ENCODE data around the gene ZDHHC19.
"Not testable (repeated sequence)": the region's sequence is repeated elsewhere in the genome, so short reads cannot be mapped to it uniquely, and the experiment has no call there.

Gene ZDHHC19, protein sequence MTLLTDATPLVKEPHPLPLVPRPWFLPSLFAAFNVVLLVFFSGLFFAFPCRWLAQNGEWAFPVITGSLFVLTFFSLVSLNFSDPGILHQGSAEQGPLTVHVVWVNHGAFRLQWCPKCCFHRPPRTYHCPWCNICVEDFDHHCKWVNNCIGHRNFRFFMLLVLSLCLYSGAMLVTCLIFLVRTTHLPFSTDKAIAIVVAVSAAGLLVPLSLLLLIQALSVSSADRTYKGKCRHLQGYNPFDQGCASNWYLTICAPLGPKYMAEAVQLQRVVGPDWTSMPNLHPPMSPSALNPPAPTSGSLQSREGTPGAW

DNA sequence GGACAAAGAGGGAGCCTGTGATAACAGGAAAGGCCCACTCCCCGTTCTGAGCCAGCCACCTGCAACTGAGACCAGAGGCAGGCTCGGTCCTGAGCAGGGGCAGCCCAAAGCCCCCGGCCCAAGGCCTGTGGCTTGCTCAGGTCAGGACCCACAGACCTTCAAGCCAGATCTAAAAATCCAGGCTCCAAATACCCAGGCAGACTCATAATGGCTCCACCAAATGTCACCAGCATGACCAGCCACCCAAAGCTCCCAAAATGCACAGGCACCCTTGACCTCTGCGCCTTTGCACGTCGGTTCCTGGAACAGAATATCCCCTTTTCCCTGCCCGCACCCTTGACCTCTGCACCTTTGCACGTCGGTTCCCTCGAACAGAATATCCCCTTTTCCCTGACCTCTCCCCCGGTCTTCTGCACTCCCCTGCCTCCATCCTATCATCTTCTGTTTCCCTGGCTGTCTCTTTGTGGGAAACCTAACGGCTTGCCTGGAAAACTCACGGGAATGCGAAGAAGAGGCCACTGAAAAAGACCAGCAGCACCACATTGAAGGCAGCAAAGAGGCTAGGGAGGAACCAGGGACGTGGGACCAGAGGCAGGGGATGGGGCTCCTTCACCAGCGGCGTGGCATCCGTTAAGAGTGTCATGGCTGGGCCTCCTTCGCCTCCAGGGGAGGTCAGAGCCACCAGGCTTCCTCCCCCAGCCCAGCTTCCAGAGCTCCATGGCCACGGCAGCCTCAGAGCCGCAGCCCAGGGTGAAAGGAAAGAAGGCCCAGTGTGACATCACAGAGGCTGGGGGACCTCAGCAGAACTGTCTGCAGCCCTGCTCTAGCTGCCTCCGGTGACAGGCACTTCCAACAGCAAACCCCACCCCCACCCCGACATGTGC is at the start of gene ZDHHC19:
ZDHHC19 (minus strand) TSS at position 728 of the 884 bp plus-strand sequence; CDS start at position 643, 85 bp downstream.
- no peak for DNase-seq (ENCODE audit: low read depth)

DNA sequence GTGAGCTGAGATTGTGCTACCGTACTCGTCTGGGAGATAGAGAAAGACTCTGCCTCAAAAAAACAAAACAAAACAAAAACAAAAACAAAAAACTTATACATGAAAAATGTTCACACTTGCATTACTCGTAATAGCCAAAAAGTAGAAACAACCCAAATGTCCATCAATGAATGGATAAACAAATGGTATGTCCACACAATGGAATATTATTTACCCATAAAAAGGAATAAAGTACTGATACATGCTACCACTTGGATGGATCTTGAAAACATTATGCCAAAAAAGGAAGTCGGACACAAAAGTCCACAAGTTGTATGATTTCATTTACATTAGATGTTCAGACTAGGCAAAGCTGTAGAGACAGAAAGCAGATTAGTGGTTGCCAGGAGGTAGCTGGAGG is 49.6 kb upstream of the ZDHHC19 start:
- no peak for DNase-seq (ENCODE audit: low read depth)

DNA sequence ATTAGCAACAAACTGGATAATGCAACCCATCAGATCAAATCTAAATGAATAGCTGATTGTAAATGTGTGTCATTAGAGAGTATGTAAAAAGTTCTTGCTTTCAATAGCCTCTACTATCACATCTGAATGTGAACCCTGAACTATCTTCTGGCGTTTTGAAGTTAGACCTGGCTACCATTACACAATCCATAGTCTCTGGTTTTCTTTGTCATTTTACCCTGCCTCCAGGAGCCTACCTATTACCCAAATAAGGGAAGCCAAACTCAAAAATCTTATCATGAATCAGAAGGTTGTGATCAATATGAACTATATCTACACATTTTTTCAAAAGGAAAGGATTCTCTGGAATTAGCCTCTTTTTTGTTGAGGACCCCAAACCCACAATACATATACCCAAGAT is 44.6 kb upstream of the ZDHHC19 start:
- no peak for DNase-seq (ENCODE audit: low read depth)

DNA sequence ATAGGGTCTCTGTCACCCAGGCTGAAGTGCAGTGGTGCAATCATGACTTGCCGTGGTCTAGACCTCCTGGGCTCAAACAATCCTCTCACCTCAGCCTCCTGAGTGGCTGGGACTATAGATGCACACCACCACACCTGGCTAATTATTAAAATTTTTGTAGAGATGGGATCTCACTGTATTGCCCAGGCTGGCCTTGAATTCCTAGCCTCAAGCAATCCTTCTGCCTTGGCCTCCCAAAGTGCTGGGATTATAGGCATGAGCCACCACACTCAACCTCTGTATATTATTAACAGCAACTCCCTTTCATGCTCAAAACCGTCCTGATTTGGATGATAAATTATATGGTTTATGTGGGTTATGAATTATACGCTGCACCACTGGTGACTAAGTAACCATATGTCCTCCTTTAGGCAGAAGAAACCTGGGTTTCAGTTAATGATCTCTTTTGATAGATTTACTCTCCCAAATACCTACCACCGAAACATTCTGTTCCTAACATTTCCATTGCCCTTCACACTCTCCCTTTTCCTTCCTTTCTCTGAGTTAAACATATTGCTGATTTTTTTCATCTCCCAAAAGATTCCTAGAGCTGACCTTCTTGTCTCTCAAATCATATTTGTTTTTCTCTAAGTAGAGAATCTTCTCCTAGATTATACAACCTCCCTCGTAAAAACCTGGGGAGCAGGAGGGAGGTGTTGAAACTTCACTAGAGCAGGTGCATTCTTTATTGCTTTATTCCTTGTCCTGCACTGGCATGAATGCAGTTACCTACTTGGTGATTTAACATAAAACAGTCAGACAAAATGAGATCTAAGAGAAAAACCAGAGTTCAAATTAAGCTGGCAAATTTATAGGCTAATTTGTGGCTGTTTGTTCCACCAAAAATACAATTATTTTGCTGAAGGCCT is 43.4 kb upstream of the ZDHHC19 start:
- DNase-seq (ENCODE audit: low read depth): no peak

DNA sequence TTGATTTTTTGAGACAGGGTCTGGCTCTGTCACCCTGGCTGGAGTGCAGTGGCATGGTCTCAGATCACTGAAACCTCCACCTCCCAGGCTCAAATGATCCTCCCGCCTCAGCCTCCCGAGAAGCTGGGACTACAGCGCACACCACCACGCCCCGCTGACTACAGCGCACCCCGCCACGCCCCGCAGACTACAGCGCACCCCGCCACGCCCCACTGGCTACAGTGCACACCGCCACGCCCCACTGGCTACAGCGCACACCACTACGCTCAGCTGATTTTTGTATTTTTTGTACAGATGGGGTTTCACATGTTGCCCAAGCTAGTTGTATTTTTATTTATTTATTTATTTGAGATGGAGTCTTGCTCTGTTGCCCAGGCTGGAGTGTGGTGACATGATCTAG is 40.7 kb upstream of the ZDHHC19 start:
- DNase-seq (ENCODE audit: low read depth): no peak

DNA sequence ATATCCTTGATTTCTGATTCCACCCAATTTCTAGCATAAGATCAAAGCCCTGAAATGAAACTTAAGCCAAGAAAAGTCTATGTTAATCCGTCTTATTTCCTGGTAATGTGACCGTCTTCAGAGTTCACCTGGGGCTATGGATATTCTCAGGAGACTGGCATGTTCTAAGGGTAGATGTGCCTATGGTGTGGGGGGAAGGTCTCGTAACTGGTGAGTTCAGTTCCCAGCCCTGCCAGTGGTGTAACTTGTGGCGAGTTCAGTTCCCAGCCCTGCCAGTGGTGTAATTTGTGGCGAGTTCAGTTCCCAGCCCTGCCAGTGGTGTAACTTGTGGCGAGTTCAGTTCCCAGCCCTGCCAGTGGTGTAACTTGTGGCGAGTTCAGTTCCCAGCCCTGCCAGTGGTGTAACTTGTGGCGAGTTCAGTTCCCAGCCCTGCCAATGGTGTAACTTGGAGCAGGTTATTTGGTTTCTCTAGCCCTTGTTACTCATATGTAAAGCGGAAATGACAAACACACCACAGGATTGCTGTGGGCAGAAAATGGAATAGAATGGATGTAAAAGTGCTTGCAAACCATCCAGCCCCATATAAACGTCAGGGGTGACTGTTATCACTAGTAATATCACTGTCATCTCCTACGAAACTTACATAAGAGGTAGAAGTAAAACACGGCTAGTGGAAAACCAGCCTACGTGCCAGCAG is 35.6 kb upstream of the ZDHHC19 start:
- DNase-seq (ENCODE audit: low read depth): no peak

DNA sequence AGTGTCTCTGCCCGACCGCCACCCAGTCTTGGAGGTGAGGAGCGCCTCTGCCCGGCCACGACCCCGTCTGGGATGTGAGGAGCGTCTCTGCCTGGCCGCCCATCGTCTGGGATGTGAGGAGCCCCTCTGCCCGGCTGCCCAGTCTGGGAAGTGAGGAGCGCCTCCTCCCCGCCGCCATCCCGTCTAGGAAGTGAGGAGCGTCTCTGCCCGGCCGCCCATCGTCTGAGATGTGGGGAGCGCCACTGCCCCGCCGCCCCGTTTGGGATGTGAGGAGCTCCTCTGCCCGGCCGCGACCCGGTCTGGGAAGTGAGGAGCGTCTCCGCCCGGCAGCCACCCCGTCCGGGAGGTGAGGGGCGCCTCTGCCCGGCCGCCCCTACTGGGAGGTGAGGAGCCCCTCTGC is 33.0 kb upstream of the ZDHHC19 start:
- not testable (repeated sequence) for DNase-seq (ENCODE audit: low read depth)

DNA sequence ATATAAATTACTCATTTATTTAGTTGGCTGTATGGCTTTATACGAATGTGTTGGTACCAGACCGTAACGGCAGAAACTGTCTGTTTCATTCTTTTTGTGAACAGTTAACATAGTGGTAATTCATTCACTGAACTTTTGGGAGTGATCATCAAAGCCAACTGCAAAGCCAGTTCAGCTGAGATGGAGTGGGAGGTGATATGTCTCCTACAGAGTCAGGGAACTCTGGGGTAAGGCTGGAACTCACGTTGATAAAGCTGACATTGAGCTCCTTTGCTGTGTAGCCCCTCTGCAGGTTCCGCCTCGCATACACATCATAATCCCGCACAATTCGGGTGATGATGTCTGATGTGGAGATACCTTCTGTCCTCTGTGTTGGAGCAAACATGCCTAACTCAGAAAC is 30.5 kb upstream of the ZDHHC19 start:
- no peak for DNase-seq (ENCODE audit: low read depth)

DNA sequence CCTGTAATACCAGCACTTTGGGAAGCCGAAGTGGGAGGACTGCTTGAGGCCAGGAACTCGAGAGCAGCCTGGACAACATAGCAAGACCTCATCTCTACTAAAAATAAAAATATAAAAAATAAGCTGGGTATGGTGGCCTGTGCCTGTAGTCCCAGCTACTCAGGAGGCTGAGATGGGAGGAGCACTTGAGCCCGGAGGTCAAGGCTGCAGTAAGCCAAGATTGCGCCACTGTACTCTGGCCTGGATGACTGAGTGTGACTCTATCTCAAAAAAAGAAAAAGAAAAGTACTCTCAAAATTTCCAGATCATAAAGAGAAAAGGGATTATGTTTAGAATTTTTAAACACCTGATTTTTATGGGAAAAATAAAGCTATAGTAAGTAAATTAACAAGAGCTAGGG is 29.2 kb upstream of the ZDHHC19 start:
- DNase-seq (ENCODE audit: low read depth): no peak

DNA sequence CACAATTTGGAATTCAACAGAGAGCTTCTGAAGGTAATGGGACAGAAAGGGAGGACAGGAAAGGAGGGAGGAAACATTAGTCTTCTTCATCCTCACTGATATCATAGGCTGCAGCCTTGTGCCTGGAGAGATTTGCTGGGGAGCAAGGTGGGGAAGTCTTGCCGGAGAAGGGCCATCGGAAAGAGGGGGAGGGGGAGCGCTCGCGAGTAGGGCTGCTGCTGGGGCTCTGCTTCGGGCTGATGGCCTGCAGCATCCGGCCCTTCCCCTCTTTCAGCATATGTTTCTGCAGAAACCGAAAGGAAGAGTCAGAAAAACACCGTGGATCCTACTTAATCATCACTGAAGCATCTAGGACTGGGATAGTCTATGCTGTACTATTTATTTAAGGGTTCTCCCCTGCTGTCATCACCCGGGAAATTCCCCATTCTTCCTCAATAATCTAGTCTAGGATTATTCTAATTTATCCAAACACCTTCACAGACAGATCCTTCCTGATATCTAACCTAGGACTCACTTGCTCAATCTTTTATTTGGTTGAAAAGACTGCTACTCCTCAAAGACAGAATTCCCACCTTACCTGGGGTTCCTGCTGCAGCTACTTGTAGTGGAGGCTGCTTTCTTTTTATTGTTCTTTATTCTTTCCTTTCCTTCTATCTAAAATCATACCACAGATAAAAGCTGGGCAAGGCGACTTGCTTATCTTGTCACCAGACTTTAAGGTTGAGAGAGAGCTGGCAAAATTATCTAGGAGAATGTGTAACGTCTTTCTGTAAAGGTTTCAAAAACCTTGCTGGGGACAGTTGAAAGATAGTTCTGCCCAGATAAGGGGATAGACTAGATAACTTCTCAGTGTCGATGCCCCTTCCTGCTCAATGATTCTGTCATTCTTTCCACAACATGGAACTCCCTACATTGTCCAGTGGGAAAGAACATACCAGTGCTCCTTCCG is 27.7 kb upstream of the ZDHHC19 start:
- no peak for DNase-seq (ENCODE audit: low read depth)

DNA sequence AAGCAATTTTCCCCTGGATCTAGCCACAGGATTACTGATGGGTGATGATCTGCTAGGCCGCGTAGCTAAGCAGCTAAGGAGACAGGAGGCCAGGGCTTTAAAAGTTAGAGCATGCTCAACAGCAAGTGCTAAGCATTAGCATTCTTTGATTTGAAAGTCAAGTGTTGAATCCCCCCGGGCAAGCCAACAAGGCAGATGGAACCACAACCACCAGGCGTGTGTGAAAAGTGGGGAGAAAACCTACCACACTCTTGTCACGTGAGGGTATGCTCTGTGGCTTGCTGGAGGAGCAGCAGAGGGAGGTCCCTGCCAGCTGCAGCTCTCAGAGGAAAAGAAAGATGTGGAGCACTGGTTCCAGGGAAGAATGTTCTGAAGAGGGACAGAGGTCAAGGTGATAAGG is 26.0 kb upstream of the ZDHHC19 start:
- DNase-seq (ENCODE audit: low read depth): no peak

DNA sequence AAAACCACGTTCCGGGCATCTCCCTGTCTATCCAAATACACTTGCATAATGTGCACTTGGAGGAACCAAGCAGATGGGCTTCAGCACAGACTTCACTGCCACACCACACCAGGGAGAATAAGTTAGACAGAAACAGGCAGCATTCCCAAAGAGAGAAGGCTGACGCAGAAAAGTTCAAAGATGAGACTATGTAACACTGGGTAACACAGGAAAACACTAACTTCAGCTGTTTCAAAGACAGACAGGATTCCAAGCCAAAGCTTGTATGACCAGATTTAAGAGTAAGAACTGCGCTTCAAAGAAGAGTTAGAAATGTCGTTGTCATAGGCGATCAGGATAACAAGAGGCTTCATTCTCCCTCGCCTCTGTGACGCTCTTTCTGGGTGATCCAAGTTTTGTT is 25.0 kb upstream of the ZDHHC19 start:
- no peak for DNase-seq (ENCODE audit: low read depth)

DNA sequence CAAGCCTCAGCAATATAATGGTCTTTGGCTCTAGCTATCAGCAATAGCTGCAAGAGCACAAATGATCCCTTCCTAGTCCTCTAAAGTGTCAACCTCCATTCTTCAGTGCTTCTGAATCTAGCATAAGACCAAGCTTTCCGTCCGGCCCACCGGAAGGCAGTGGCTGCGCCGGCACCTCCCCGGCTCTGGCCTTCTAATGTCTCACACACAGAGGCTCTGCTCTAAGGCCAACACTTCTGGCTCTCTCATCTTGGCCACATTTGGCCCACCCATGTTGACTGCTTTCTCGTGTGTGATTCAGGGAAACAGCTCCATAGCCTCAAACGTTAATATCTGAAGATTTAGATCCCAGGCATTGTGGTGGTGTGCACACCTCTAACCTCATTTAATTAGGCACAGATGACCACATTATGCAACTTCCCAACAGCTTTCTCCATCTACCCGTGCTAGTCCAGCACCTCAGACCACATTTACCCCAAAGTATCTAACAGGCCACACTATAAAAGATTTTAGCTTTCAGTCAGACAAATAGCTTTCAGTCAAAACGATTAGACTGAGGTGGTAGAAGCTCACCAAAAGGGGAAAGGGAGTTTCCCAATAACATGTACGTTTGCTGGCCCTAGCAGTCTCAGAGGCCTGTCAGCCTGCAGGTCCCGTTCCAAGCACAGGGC is 24.4 kb upstream of the ZDHHC19 start:
- no peak for DNase-seq (ENCODE audit: low read depth)

DNA sequence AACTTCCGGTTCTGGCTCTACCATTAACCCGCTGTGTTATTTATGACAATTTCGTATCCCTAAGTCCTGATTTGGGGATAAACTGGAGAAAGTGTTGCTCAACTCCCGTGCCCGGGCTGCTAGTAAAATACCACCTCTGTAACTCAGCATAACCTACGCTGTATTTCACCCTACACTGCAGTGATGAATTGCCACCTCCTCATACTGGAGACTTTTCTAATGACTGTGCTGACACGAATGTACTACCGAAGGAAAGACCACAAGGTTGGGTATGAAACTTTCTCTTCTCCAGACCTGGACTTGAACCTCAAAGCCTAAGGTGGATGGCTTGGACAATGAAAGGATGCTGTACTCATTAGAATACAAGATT is 21.7 kb upstream of the ZDHHC19 start:
- DNase-seq (ENCODE audit: low read depth): no peak

DNA sequence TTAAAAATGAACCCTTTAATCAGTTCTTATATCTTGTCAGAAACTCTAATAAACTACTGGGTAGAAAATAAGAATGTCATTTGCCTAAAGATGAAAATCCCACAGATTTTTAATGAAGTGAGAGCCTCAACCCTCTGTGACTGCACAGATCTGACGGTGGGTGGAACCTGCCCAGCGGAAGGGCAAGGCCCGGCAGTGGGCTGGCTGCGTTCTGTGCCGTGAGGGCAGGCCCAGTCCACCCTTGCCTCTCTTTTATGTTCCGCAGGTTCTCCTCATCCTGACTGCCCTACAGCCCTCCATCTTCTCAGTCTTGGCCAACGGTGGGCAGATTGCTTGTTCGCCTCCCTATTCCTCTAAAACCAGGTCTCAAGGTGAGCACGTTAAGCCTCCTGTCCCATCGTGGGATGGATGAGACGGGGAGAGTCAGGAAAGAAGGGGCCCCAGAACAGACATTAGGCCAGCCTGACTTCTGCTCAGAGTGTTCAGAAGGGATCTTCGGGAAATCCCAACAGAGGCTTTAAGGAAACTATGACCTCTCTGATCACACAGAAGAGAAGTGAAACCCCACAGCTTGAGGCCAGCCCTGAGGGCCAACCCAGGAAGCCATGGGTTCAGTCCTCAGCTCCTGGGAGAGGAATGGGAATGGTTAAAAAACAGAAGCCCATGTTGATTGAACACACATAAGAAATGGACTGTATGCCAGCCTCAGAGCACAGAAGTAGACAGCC is 21.1 kb upstream of the ZDHHC19 start:
- no peak for DNase-seq (ENCODE audit: low read depth)

DNA sequence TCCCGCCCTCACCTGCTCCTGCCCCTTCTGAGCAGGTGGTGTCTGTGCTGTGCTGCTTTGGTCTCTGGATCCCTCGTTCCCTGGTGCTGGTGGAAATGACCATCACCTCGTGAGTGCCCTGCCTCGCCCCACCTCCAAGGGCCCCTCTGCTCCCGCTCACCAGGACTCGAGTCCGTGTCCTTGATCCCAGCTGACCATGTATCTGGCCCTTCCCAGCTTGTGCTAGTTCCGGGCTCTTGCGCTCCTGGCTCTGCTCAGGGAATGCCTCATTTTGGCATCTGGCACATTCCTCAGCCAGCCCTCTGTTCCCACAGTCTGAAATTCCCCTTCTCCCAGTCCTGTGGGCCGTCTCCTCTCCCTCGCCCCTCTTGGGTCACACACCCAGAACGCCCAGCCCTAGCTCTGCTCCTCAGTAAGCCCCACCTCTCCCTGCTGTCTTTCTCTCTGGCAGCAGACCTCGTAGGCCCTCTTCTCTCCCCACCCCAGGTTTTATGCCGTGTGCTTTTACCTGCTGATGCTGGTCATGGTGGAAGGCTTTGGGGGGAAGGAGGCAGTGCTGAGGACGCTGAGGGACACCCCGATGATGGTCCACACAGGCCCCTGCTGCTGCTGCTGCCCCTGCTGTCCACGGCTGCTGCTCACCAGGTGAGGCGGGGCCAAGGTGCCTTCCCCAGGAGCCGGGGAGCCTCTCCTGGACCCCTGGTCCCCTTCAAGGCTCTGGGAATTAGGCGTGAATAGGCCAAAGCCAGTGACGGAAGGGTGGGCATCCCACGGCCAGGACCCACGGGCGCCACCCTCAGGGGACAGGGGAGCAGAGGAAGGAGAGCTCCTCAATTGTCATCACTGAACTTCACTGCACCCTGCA is 16.7 kb upstream of the ZDHHC19 start:
- DNase-seq (ENCODE audit: low read depth): no peak

DNA sequence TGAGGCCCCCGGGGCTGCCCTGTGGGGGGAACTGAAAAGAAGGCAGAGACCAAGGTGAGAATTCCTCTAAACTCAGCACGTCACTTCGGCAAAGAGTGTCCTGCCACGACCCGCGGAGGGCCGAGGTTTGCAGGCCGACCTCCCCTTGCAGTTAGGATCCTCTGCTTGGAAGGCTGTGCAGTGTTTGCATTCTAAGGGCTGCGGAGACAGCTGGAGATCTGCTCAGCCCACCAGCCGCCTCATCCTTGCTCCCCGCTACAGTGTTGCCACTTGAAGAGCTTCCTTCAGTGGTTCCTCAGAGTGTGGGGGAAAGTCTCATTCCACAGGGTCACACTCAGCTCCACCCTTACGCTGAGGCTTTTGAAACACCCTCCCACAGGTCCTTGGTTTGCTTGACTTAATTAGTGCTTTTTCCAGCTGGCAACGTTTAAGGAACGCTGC is 15.9 kb upstream of the ZDHHC19 start:
- DNase-seq (ENCODE audit: low read depth): no peak

DNA sequence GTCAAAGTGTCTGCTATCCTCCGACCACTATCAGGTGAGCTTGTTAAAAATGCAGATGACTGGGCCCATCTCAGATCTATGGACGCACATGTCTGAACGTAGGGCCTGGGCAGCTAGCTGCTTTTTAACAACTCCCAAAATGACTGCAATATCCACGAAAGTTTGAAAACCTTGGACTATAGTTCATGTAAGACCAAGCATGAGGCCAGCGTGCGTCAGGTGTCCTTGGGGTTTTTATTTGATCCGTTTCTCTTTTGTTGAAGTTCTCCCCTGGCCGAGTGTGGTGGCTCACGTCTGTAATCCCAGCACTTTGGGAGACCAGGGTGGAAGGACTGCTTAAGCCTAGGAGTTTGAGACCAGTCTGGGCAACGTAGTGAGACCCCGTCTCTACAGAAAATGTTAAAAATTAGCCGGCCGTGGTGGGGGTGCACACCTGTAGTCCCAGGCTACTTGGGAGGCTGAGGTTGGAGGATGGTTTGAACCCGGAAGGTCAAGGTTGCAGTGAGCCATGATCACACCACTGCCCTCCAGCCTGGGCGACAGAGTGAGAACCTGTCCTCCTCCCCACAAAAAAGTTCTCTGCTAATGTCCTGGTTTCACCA is 14.7 kb upstream of the ZDHHC19 start:
- no peak for DNase-seq (ENCODE audit: low read depth)
